Measurements from ENCODE around the gene RAC2. TPM values are rescaled to one million over a fixed set of nuclear protein-coding genes. Genes with fewer than 3 reads are reported as not detected.

The RAC2 gene
- total RNA-seq, 3 donors from 2014 or later = 388 to 432 (median 395) TPM

DNA sequence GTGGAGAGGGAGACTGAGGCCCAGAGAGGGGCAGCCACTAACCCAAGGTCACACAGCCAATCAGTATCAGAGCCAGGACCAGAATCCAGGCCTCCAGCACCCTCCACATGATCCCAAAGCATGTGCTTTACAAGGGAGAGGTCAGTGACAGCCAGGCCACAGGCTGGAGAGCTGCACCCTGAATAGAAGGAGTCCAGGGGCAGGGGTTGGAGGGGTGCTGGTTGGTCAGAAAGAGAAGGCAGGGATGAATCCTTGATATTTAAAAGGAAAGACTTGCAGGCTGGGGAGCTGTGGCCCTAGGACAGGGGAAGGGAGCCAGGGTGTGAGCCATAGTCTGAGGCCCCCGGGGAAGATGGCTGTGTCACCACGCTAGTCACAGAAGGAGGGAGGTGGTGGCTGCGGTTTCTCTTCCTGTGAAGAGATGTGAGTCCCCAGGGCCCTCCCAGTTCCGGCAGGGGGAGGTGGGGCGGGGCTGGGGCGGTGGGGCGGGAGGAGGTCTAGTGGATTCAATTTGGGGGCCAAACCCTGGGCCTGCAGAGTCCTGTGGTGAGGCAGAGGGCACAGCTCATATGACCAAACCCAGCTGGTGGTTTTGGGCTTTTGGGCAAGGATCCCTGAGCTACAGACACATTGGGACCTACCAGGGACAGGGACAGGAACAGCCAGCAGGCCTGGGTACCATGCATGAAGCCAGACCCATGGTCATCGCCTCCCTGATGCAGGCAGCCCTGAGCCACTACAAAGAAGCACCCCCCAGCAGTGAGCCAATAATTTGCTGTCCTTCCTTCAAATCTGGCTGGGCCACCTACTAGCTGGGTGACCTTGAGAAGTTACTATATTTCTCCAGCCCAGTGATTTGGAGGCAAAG is 14.0 kb downstream of the RAC2 start:
- peaks cover 36% of the 10 kb centered on the region for H3K36me3 Mint-ChIP-seq (ENCODE audit: insufficient read depth)
- H3K9me3 Mint-ChIP-seq = no peaks in the 10 kb centered on the region
- no peaks in the 10 kb centered on the region for H3K27me3 Mint-ChIP-seq (ENCODE audit: low read depth)

DNA sequence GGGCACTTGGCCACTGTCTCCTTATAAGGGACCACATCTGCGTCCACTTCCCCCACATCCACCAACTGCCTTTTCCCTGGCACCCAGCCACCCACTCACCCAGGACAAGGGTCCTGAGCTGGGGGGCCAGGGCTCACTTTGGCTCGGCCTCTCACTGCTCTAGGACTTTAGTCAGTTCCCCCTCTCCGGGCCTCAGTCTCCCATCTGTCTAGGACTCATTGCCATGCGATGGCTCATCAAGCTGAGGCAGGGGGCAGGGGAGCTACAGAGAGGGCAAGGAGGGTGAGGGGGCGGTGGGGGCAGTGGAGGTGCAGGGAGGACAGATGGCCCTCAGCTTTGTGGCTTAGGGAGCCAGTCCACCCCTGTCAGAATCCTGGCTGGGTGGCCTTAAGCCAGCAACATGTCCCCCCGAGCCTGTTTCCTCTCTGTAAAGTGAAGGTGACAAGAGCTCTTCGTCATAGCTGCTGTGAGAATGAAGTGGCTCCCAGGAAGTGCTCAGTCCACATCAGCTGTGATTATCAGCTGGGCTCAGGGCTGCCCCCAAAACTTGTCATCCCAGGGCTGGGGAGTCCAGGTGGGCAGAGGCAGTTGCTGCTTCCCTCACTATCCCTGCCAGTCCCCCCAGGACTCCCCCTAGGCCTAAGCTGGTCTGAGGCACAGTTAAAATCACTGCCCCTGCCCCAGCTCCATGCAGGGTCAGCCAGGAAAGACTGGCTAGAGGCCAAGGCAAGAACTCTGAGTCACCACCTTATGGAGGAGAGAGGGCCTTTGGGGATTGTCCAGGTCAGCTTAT is 14.9 kb downstream of the RAC2 start:
- Mint-ChIP-seq H3K9me3 (no peaks in the 10 kb centered on the region), H3K4me1 (ENCODE audit: low read depth) (peaks cover 88% of the 10 kb centered on the region), H3K36me3 (ENCODE audit: insufficient read depth) (peaks cover 36% of the 10 kb centered on the region), H3K4me3 (peak overlapping the region; percentile 67), H3K27me3 (ENCODE audit: low read depth) (no peaks in the 10 kb centered on the region)
- peak; percentile 12 to 22 for ATAC-seq
- no peak for DNase-seq

More for the DNA sequence above, 14.0 kb downstream of the RAC2 start:
- ATAC-seq (peak; percentile 83 to 86), DNase-seq (peak; percentile 87)
- Mint-ChIP-seq H3K4me1 (ENCODE audit: low read depth) (peaks cover 88% of the 10 kb centered on the region), H3K4me3 (peak overlapping the region; percentile 67)

DNA sequence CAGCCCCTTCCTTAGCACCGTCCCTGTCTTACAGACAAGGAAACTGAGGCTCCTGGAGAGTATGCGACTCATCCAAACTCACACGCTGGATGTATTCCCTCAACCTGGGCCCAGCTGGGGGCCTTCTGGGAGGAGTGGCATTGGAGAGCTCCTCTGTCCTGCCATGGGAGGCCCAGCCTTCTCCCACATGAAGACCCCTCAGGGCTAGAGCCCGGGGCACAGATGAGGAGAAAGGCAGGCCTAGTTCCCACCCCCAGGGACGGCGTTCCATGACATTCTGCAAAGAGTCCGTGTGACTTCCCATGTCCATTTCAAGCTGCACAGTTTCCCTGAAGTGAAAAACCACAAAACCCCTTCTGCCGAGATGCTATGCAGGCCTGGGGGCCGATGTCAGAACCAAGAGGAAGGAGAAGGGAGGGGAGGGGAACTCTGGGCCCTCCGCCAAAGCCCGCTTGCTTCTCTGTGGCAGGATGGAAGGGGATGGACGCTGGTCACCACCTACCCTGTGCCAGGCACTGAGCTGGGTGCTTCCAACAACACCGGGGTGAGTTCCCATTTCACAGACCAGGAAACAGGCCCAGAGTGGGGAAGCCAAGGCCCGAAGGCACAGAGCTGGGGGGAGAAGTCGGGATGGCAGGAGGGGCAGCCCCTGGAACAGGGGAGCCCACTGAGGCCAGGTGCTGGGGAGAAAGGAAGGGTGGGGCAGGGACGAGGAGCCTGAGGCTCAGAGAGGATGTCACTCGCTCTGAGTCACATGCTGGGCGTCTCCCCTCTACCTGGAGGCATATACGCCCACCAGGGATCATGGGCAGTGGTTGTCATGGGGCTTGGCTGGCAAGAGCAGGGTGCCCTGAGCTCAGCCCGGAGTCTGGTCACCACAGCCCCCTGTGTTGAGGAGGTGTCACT is 15.7 kb downstream of the RAC2 start:
- no peak for ATAC-seq
- H3K36me3 Mint-ChIP-seq (ENCODE audit: insufficient read depth) = peaks cover 43% of the 10 kb centered on the region
- peak overlapping the region; percentile 35 for H3K4me3 Mint-ChIP-seq
- peaks cover 88% of the 10 kb centered on the region for H3K4me1 Mint-ChIP-seq (ENCODE audit: low read depth)
- H3K27me3 Mint-ChIP-seq (ENCODE audit: low read depth) = no peaks in the 10 kb centered on the region
- DNase-seq = peak; percentile 64
- H3K9me3 Mint-ChIP-seq = no peaks in the 10 kb centered on the region

DNA sequence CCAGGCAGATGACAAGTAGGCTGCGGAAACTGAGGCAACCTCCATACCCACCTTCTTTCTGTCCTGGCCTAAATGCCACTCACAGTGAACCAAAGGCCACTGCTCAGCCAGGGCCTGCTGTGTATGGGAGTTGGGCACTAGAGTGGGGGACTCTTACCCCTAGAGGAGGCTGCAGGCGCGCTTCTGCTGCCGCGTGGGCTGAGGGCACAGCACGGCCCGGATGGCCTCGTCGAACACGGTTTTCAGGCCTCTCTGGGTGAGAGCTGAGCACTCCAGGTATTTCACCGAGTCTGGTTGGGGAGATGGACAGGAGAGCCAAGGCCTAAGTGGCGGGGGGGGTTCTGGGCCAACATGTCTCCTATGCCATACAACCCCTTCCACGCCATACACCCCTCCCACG is 17.6 kb downstream of the RAC2 start:
- H3K4me1 Mint-ChIP-seq (ENCODE audit: low read depth) = peaks cover 89% of the 10 kb centered on the region
- H3K4me3 Mint-ChIP-seq = no peak overlapping the region

DNA sequence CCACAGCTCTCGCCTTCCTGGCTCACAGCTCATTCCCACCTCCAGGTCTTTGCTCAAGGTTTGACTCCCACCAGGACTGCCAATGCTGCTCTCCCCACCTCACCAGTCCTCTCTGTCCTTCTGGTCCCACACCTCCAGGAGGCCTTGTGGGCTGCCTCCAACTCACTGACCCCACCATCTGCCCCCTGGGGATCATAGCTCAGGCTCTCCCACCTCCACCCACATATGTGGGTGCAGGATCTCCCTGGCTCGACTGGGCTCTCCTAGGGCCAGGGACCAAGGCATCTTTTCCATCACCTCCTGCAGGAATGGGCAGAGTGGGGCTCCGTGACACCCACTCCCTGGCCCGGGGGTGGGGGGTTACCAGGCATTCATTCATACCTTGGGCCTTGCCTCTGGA is 18.0 kb downstream of the RAC2 start:
- Mint-ChIP-seq H3K36me3 (ENCODE audit: insufficient read depth) (peaks cover 39% of the 10 kb centered on the region), H3K27me3 (ENCODE audit: low read depth) (no peaks in the 10 kb centered on the region), H3K4me1 (ENCODE audit: low read depth) (peaks cover 89% of the 10 kb centered on the region), H3K4me3 (no peak overlapping the region), H3K9me3 (peaks cover 7% of the 10 kb centered on the region)
- DNase-seq = peak; percentile 3
- no peak for ATAC-seq

More for the DNA sequence above, 17.6 kb downstream of the RAC2 start:
- ATAC-seq (no peak), DNase-seq (peak; percentile 5)
- Mint-ChIP-seq H3K27me3 (ENCODE audit: low read depth) (no peaks in the 10 kb centered on the region), H3K9me3 (peaks cover 5% of the 10 kb centered on the region), H3K36me3 (ENCODE audit: insufficient read depth) (peaks cover 41% of the 10 kb centered on the region)

DNA sequence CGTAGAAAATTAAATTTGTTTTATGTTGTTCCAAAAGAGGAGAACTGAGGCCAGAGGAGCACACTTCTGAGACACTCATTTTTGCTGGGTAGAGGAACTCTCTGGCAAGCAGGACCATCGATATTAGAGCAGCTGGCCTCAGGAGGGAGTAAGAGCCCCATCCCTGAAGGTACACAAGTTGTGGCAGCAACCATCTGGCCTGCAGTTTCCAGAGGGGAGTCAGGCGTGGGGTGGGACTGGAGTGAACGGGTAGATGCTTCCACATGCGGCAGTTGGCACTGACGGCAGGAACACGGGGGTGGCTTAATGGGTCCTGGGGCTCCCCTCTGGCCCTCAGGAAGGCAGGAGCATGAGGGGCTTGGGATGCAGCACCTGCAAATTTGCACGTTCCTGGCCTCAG is 18.6 kb downstream of the RAC2 start:
- Mint-ChIP-seq H3K4me1 (ENCODE audit: low read depth) (peaks cover 89% of the 10 kb centered on the region), H3K36me3 (ENCODE audit: insufficient read depth) (peaks cover 40% of the 10 kb centered on the region), H3K27me3 (ENCODE audit: low read depth) (no peaks in the 10 kb centered on the region), H3K9me3 (peaks cover 12% of the 10 kb centered on the region), H3K4me3 (no peak overlapping the region)
- ATAC-seq (no peak), DNase-seq (no peak)

DNA sequence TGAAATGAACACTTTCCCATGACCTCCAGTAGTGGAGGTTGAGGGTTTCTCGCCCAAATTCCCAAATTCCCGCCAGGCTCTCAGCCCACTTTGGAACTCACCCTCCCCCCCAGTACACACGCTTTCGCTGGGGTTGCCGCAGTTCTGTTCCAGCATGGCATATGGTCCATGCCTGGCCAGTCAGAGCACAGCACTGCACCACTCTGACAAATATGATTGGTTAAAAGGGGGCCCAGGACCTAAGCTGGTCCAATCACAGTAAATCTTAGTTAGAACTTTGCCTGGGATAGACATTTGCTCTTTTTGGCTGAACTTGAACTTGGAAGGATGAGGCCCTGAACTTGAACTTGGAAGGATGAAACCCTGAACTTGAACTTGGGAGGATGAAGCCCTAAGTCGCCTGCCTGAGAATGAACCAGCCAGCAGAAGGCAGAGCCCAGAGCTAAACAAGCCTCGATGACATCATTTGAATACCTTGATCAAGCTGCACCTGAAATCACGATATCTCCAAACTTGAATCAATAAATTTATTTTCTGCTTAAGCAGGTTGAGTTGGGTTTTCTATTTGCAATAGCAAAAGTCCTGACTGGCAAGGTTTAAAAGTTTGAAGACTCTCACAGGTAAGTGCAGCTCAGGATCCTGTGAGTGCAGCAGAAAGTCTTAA is 19.2 kb downstream of the RAC2 start:
- peaks cover 40% of the 10 kb centered on the region for H3K36me3 Mint-ChIP-seq (ENCODE audit: insufficient read depth)
- no peak for DNase-seq
- no peaks in the 10 kb centered on the region for H3K27me3 Mint-ChIP-seq (ENCODE audit: low read depth)
- peaks cover 90% of the 10 kb centered on the region for H3K4me1 Mint-ChIP-seq (ENCODE audit: low read depth)
- H3K9me3 Mint-ChIP-seq = peaks cover 12% of the 10 kb centered on the region
- no peak overlapping the region for H3K4me3 Mint-ChIP-seq
- no peak for ATAC-seq

DNA sequence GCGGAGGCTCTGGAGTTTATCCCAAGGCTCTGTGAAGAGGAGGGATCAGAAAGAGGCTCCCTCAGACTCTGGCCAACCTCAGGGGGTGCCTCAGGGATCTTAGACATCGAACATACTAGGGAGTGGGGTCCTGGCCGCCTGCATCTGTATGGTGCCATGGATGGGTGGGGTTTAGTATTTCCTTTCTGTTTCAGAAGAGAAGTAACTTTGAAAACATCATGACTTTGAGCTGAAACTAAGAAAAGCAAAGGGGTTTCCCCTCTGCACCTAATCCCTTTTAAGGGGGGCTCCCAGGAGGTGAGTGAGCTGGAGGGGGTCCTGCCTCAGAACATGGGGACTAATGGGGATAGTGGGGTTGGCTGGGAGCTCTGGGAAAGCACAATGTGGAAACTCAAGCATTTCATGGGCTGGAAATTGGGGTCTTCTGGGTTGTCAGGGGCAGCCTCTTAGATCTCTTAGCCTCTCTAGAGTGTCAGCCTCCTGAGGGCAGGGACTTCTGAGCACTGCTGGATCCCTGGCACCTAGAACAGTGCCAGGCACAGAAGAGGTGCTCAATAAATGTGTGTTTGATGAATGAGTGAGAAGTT is 20.0 kb downstream of the RAC2 start:
- ATAC-seq (peak; percentile 51 to 58), DNase-seq (no peak)
- H3K4me3 Mint-ChIP-seq = peak overlapping the region; percentile 3
- peaks cover 90% of the 10 kb centered on the region for H3K4me1 Mint-ChIP-seq (ENCODE audit: low read depth)
- peaks cover 12% of the 10 kb centered on the region for H3K9me3 Mint-ChIP-seq
- peaks cover 40% of the 10 kb centered on the region for H3K36me3 Mint-ChIP-seq (ENCODE audit: insufficient read depth)
- no peaks in the 10 kb centered on the region for H3K27me3 Mint-ChIP-seq (ENCODE audit: low read depth)

DNA sequence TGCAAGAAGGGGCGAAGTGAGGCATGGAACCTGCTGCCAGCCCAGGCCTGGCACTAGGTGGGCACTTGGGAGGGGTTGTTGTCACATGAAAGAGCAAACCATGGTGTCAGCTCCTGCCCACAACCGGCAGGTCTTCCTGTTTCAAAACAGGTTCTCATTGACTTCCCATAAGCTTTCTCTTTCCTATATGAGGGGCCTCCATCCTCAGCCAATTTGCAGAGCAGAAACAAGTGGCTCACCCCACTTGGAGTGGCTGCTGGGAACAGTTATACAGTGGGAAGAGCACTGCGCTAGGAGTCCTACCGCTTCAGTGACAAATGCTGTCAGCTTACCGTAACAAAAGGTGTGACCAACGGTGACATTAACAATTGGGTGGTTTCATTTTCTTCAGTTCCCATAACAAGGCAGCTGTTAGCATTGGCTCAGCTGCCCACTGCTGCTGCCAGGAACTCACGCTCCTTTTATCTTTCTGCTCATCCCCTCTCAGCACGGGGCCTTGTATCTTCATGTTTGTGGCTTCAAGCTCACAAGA is 21.6 kb downstream of the RAC2 start:
- DNase-seq (no peak), ATAC-seq (peak; percentile 23 to 27)
- peaks cover 40% of the 10 kb centered on the region for H3K36me3 Mint-ChIP-seq (ENCODE audit: insufficient read depth)

DNA sequence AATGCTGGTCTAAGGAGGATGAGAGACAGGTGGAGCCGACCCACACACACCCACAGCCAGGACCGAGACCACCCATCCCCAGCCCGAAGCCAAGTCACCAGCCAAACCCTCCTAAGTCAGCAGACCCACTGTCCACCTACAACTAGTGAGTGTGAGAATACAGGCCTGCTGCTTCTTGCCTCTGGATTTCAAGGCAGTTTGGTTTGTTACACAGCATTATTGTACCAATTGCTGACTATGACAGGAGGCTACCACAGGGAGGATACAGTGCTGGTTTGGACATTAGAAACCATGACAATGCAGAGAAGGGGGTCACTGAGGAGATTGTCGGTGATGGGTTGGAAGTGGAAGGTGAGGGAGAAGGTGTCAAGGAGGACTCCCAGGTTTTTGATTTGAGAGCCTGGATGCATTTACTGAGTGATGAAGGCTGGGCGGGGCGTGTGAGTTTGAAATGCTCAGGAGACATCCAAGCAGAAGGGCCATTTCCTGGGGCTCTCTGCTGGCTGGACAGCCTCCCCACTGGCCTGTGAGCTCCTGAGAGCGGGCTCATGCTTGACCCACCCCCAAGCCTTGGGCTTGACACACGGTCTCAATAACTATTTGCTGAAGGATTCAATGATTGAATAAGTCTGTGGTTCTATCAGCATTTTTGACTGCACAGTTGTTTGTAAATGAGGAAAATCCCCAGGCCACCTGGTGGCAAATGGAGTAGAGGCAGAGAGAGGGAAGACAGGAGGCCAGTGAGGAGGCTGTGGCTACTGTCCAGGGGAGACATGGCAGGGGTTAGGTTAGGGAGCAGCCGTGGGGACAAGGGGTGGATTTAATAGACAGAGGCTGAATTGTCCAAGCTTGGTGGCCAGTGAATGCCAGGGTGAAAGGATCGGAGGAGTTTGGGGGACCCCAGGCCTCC is 22.4 kb downstream of the RAC2 start:
- no peak for ATAC-seq
- DNase-seq = no peak
- H3K9me3 Mint-ChIP-seq = peaks cover 12% of the 10 kb centered on the region
- H3K36me3 Mint-ChIP-seq (ENCODE audit: insufficient read depth) = peaks cover 40% of the 10 kb centered on the region
- no peaks in the 10 kb centered on the region for H3K27me3 Mint-ChIP-seq (ENCODE audit: low read depth)
- no peak overlapping the region for H3K4me3 Mint-ChIP-seq
- H3K4me1 Mint-ChIP-seq (ENCODE audit: low read depth) = peaks cover 96% of the 10 kb centered on the region

More for the DNA sequence above, 21.6 kb downstream of the RAC2 start:
- H3K9me3 Mint-ChIP-seq = peaks cover 12% of the 10 kb centered on the region
- no peaks in the 10 kb centered on the region for H3K27me3 Mint-ChIP-seq (ENCODE audit: low read depth)
- H3K4me1 Mint-ChIP-seq (ENCODE audit: low read depth) = peaks cover 90% of the 10 kb centered on the region
- H3K4me3 Mint-ChIP-seq = peak overlapping the region; percentile 16

DNA sequence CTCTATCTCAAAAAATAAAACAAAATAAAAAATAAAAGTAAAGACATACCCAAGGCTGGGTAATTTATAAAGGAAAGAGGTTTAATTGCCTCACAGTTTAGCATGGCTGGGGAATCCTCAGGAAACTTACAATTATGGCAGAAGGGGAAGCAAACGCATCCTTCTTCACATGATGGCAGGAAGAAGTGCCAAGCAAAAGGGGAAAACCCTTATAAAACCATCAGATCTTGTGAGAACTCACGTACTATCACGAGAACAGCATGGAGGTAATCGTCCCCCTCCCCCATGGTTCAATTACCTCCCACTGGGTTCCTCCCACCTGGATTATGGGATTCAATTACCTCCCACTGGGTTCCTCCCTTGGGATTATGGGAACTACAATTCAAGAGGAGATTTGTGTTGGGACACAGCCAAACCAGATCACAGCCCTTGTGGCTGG is 23.5 kb downstream of the RAC2 start:
- H3K4me1 Mint-ChIP-seq (ENCODE audit: low read depth) = peaks cover 91% of the 10 kb centered on the region
- peak overlapping the region; percentile 58 for H3K4me3 Mint-ChIP-seq
- peaks cover 35% of the 10 kb centered on the region for H3K36me3 Mint-ChIP-seq (ENCODE audit: insufficient read depth)
- DNase-seq (no peak), ATAC-seq (no peak)
- peaks cover 12% of the 10 kb centered on the region for H3K9me3 Mint-ChIP-seq
- no peaks in the 10 kb centered on the region for H3K27me3 Mint-ChIP-seq (ENCODE audit: low read depth)

DNA sequence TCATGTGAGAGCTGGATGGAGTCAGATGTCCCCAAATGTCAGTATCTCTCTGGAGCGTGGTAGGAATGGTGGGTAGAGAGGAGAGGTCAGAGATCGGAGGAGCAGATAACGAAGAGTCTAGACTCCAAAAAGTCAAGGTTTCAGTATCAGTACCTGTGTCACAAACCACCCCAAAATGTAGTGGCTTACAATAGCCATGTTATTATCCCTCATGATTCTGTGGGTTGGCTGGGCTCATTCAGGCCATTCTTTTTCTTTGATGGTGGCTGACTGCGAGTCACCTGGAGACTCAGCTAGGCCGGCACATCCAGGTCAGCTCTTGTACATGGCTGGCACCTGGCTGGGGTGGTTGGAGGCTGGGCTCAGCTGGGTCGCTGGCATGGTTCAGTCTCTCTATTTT is 24.5 kb downstream of the RAC2 start:
- DNase-seq = no peak
- H3K4me1 Mint-ChIP-seq (ENCODE audit: low read depth) = peaks cover 83% of the 10 kb centered on the region
- no peaks in the 10 kb centered on the region for H3K27me3 Mint-ChIP-seq (ENCODE audit: low read depth)
- peaks cover 12% of the 10 kb centered on the region for H3K9me3 Mint-ChIP-seq
- H3K36me3 Mint-ChIP-seq (ENCODE audit: insufficient read depth) = peaks cover 29% of the 10 kb centered on the region
- peak; percentile 16 to 31 for ATAC-seq
- peak overlapping the region; percentile 58 for H3K4me3 Mint-ChIP-seq
